Upper lobe of left lung (tissue), 6 donors: ENCODE results near the gene TBC1D16. TPM values are rescaled to one million over a fixed set of nuclear protein-coding genes. Genes with fewer than 3 reads are reported as not detected.

Experiments
- ATAC-seq, 2 donors: fragments of 200-7000 bp; cut with Tn5 transposase; one replicate each; pipeline ENCODE4 v1.9.1; 2022; ENCODE audit warnings: mild to moderate bottlenecking in 2 of 2, moderate library complexity in 2 of 2; ENCODE audit not compliant: low FRiP score in 2 of 2
- DNase-seq, 2 donors: peaks; one replicate each; pipeline ENCODE4 v3.0.0-alpha.2; 2019 to 2020
- H3K27ac ChIP-seq, 4 donors: fragments of 200-600 bp; sonication (generic); one replicate each; pipeline ENCODE4 v1.5.1; 2016 to 2019
- H3K27me3 ChIP-seq, 4 donors: fragments of 200-600 bp; sonication (generic); one replicate each; pipeline ENCODE4 v1.5.1; 2017 to 2019
- H3K36me3 ChIP-seq, 4 donors: fragments of 200-600 bp; sonication (generic); one replicate each; pipeline ENCODE4 v1.5.1; 2016 to 2019
- H3K4me1 ChIP-seq, 4 donors: fragments of 200-600 bp; sonication (generic); one replicate each; pipeline ENCODE4 v1.5.1; 2018 to 2019
- H3K4me3 ChIP-seq, 4 donors: fragments of 200-600 bp; sonication (generic); one replicate each; pipeline ENCODE4 v1.5.1; 2017 to 2019; ENCODE audit warnings: mild to moderate bottlenecking in 2 of 4, moderate library complexity in 1 of 4
- H3K9me3 ChIP-seq, 4 donors: fragments of 200-600 bp; sonication (generic); one replicate each; pipeline ENCODE4 v1.5.1; 2018 to 2019
- CTCF ChIP-seq, 6 experiments: fragments of 450-650 bp in 4 of 6; fragments of 200-600 bp in 2 of 6; sonication (generic) in 2 of 6; IDR thresholded peaks; one replicate each; pipeline ENCODE4 v1.5.1; 2016 to 2019; ENCODE audit warnings: antibody characterized with exemption in 6 of 6
- EP300 ChIP-seq, 4 donors: sonication (generic); formaldehyde crosslinking; IDR thresholded peaks; one replicate each; pipeline ENCODE4 v1.5.1; 2017; ENCODE audit warnings: antibody characterized with exemption in 4 of 4, control low read depth in 2 of 4
- POLR2A ChIP-seq, 4 donors: fragments of 450-650 bp; IDR thresholded peaks; one replicate each; pipeline ENCODE4 v1.5.1; 2016 to 2017; ENCODE audit warnings: antibody characterized with exemption in 4 of 4, mild to moderate bottlenecking in 2 of 4
- POLR2AphosphoS5 ChIP-seq, 2 donors: sonication (generic); formaldehyde crosslinking; IDR thresholded peaks; one replicate each; pipeline ENCODE4 v1.5.1; 2017; ENCODE audit warnings: antibody characterized with exemption in 2 of 2
- WGBS, 2 donors: methylation state at CpG; one replicate each; pipeline ENCODE4 v1.1.5; 2017 to 2018; 5-methylcytosine and 5-hydroxymethylcytosine counted together
- total RNA-seq, 6 donors: library from RNA; depleted of rRNA in 4 of 6; stranded (reverse); fragments of >200 nt in 4 of 6; gene quantifications; one replicate each; pipeline versions ENCODE4 v1.1.0 to v1.2.1, GENCODE V29; 2016 to 2021
- donor health status: DM: no; HTN: no; CAD: no; lungs with moderate emphysema.
- donor health status: DM: no; HTN: yes; CAD: no; lungs with severe emphysema.

The TBC1D16 gene
- total RNA-seq, 6 donors from 2014 or later: 15.6 to 60.8 (median 24.1) TPM

GRCh38 chr17:80081596-80081995 lies 45.9 kb upstream of the TBC1D16 start:
- peak in 1 of 2 donors; percentile 74 for DNase-seq
- no peaks in the 10 kb centered on the region for H3K27me3 ChIP-seq
- H3K4me3 ChIP-seq: no peak overlapping the region
- H3K27ac ChIP-seq: no peak overlapping the region
- TF ChIP-seq POLR2AphosphoS5 (IDR thresholded peaks at IDR 0.05) (no peak), CTCF (IDR thresholded peaks at IDR 0.05) (no peak), EP300 (IDR thresholded peaks at IDR 0.05) (no peak), POLR2A (IDR thresholded peaks at IDR 0.05) (no peak)
- H3K9me3 ChIP-seq: no peaks in the 10 kb centered on the region
- no peaks in the 10 kb centered on the region for H3K36me3 ChIP-seq
- WGBS, 2 donors: 84 to 92% methylated on average over 6 to 14 of the region's 14 CpGs
- peaks cover 5 to 6% (median 6%) of the 10 kb centered on the region in 4 donors for H3K4me1 ChIP-seq
- ATAC-seq: no peak

- no peak for TF ChIP-seq CTCF (IDR thresholded peaks at IDR 0.05)
- TF ChIP-seq EP300 (IDR thresholded peaks at IDR 0.05): no peak
- no peak for TF ChIP-seq POLR2AphosphoS5 (IDR thresholded peaks at IDR 0.05)
- no peak for TF ChIP-seq POLR2A (IDR thresholded peaks at IDR 0.05)
- DNase-seq (no peak), ATAC-seq (no peak)
- no peak overlapping the region for H3K4me3 ChIP-seq
- WGBS, 2 donors: 77 to 88% methylated on average over 6 of the region's 6 CpGs
- H3K27me3 ChIP-seq: no peaks in the 10 kb centered on the region
- no peaks in the 10 kb centered on the region for H3K36me3 ChIP-seq
- H3K4me1 ChIP-seq: peaks cover 5 to 6% (median 6%) of the 10 kb centered on the region in 4 donors
- H3K9me3 ChIP-seq: no peaks in the 10 kb centered on the region
- H3K27ac ChIP-seq: no peak overlapping the region
Measured at GRCh38 chr17:80080081-80080480, 44.4 kb upstream of the TBC1D16 start.

- H3K9me3 ChIP-seq: no peaks in the 10 kb centered on the region
- H3K4me1 ChIP-seq: peaks cover 28 to 39% (median 31%) of the 10 kb centered on the region in 4 donors
- 79 to 96% methylated on average over 6 of the region's 6 CpGs for WGBS, 2 donors
- H3K27me3 ChIP-seq: no peaks in the 10 kb centered on the region
- no peak overlapping the region for H3K4me3 ChIP-seq
- no peak for ATAC-seq
- no peak overlapping the region for H3K27ac ChIP-seq
- no peak for DNase-seq
- H3K36me3 ChIP-seq: no peaks in the 10 kb centered on the region
- no peak for TF ChIP-seq CTCF (IDR thresholded peaks at IDR 0.05)
- no peak for TF ChIP-seq POLR2AphosphoS5 (IDR thresholded peaks at IDR 0.05)
- no peak for TF ChIP-seq EP300 (IDR thresholded peaks at IDR 0.05)
- no peak for TF ChIP-seq POLR2A (IDR thresholded peaks at IDR 0.05)
Measured at GRCh38 chr17:80072410-80072809, 36.7 kb upstream of the TBC1D16 start.

- Histone ChIP-seq H3K4me3 (peak overlapping the region in 3 of 4 donors; percentile 32 to 43 (median 42)), H3K4me1 (peaks cover 28 to 39% (median 31%) of the 10 kb centered on the region in 4 donors), H3K9me3 (no peaks in the 10 kb centered on the region), H3K36me3 (no peaks in the 10 kb centered on the region), H3K27ac (peak overlapping the region; percentile 87 to 92 (median 90)), H3K27me3 (no peaks in the 10 kb centered on the region)
- TF ChIP-seq CTCF (IDR thresholded peaks at IDR 0.05) (no peak), POLR2A (IDR thresholded peaks at IDR 0.05) (no peak), EP300 (IDR thresholded peaks at IDR 0.05) (no peak), POLR2AphosphoS5 (IDR thresholded peaks at IDR 0.05) (peak in 1 of 2 donors; percentile 31)
- DNase-seq (no peak), ATAC-seq (peak; percentile 42 to 61)
- WGBS, 2 donors: 27 to 29% methylated on average over 14 to 20 of the region's 20 CpGs
Measured at GRCh38 chr17:80071116-80071841, 35.6 kb upstream of the TBC1D16 start.
